Esophagus muscularis mucosa (tissue), 4 donors: ENCODE results near the gene USP28. TPM values are rescaled to one million over a fixed set of nuclear protein-coding genes. Genes with fewer than 3 reads are reported as not detected.

Experiments
- DNase-seq: peaks from one replicate; pipeline ENCODE4 v3.0.0-alpha.2; 2017; ENCODE audit errors: extremely low spot score
- H3K27ac ChIP-seq, 4 donors: fragments of 200-600 bp; sonication (generic); replicated peaks in 1 of 4; 1 replicate in 3 of 4; 2 replicates in 1 of 4; pipeline ENCODE4 v1.5.1; 2016 to 2019; ENCODE audit warnings: mild to moderate bottlenecking in 1 of 4
- H3K27me3 ChIP-seq, 4 donors: fragments of 200-600 bp; sonication (generic); one replicate each; pipeline versions ENCODE4 v1.5.1 to v1.6.0; 2016 to 2019
- H3K36me3 ChIP-seq, 4 donors: fragments of 200-600 bp; sonication (generic); one replicate each; pipeline ENCODE4 v1.5.1; 2016 to 2019
- H3K4me1 ChIP-seq, 4 donors: fragments of 200-600 bp; sonication (generic); one replicate each; pipeline ENCODE4 v1.5.1; 2016 to 2019
- H3K4me3 ChIP-seq, 4 donors: fragments of 200-600 bp; sonication (generic); 1 replicate in 2 of 4; 2 replicates in 2 of 4; pipeline ENCODE4 v1.5.1; 2016 to 2019; ENCODE audit warnings: mild to moderate bottlenecking in 4 of 4, moderate library complexity in 1 of 4
- H3K9me3 ChIP-seq, 4 donors: fragments of 200-600 bp; sonication (generic); 1 replicate in 3 of 4; 2 replicates in 1 of 4; pipeline ENCODE4 v1.5.1; 2016 to 2019
- CTCF ChIP-seq, 3 experiments: fragments of 200-600 bp in 2 of 3; fragments of 450-650 bp in 1 of 3; sonication (generic) in 2 of 3; IDR thresholded peaks; one replicate each; pipeline ENCODE4 v1.5.1; 2017 to 2019; ENCODE audit warnings: antibody characterized with exemption in 3 of 3, mild to moderate bottlenecking in 2 of 3, moderate library complexity in 1 of 3
- EP300 ChIP-seq: sonication (generic); formaldehyde crosslinking; IDR thresholded peaks from one replicate; pipeline ENCODE4 v1.6.1; 2017; ENCODE audit warnings: antibody characterized with exemption
- POLR2A ChIP-seq: fragments of 450-650 bp; IDR thresholded peaks from one replicate; pipeline ENCODE4 v1.6.1; 2017; ENCODE audit warnings: antibody characterized with exemption, moderate library complexity, mild to moderate bottlenecking, low read depth
- POLR2AphosphoS5 ChIP-seq, 2 donors: sonication (generic); formaldehyde crosslinking; IDR thresholded peaks; one replicate each; pipeline ENCODE4 v1.6.1; 2017; ENCODE audit warnings: antibody characterized with exemption in 2 of 2
- WGBS: methylation state at CpG from one replicate; pipeline ENCODE4 v1.1.5; 2018; 5-methylcytosine and 5-hydroxymethylcytosine counted together
- intact Hi-C: fragments of 100-400 bp; cut with DNase I; formaldehyde crosslinking; loops from one replicate; pipeline ENCODE4 v1.15.1; 2023
- small RNA-seq, 3 donors: library from RNA; depleted of rRNA; stranded (forward); fragments of <200 nt; gene quantifications; one replicate each; pipeline ENCODE3, GENCODE V24; 2016
- total RNA-seq, 4 donors: library from RNA; depleted of rRNA; stranded (reverse); fragments of >200 nt; gene quantifications; one replicate each; pipeline versions ENCODE4 v1.1.0 to v1.2.1, GENCODE V29; 2016

Gene USP28
- total RNA-seq, 4 donors from 2014 or later, result 25.2 to 45.9 (median 35.3) TPM

GRCh38 chr11:113760241-113760640 lies 115.1 kb downstream of the USP28 start:
- Histone ChIP-seq H3K4me1 (peaks cover 0 to 9% (median 4%) of the 10 kb centered on the region in 4 donors), H3K4me3 (no peak overlapping the region), H3K36me3 (peaks cover 31 to 75% (median 49%) of the 10 kb centered on the region in 4 donors), H3K27ac (no peak overlapping the region), H3K9me3 (no peaks in the 10 kb centered on the region), H3K27me3 (no peaks in the 10 kb centered on the region)
- 91% methylated on average over 3 of the region's 3 CpGs for WGBS
- TF ChIP-seq CTCF (IDR thresholded peaks at IDR 0.05) (no peak), POLR2A (no peak), POLR2AphosphoS5 (IDR thresholded peaks at IDR 0.05) (no peak), EP300 (no peak)
- DNase-seq, result no peak
- intact Hi-C loops, result no loop called here

- no peaks in the 10 kb centered on the region for H3K27me3 ChIP-seq
- no peak for TF ChIP-seq POLR2AphosphoS5 (IDR thresholded peaks at IDR 0.05)
- TF ChIP-seq EP300, result no peak
- no peak for TF ChIP-seq POLR2A
- TF ChIP-seq CTCF (IDR thresholded peaks at IDR 0.05), result no peak
- H3K27ac ChIP-seq, result no peak overlapping the region
- peaks cover 19 to 72% (median 50%) of the 10 kb centered on the region in 4 donors for H3K36me3 ChIP-seq
- no peaks in the 10 kb centered on the region for H3K9me3 ChIP-seq
- no peak for DNase-seq
- intact Hi-C loops, result no loop called here
- 96% methylated on average over 3 of the region's 3 CpGs for WGBS
- no peak overlapping the region for H3K4me3 ChIP-seq
- H3K4me1 ChIP-seq, result peaks cover 0 to 8% (median 0%) of the 10 kb centered on the region in 4 donors
Observed at GRCh38 chr11:113752932-113753331, 122.4 kb downstream of the USP28 start.

Small RNA genes within 50 kb of the gene (small RNA-seq; reads per million reads assigned to genes)
- gene LRRC37A13P, result 0 reads per million in 3 donors
- 0 reads per million in 3 donors for gene RNU6-1107P
- 0 reads per million in 3 donors for gene RPS29P19

Other genes starting within 250 kb of the USP28 start
- gene TMPRSS5, start 169.3 kb downstream of the USP28 start, total RNA-seq, result under 1 TPM; 0.26 to 0.83 (median 0.37) TPM
- gene ZW10, start 101.9 kb downstream of the USP28 start, total RNA-seq, result 10 to 100 TPM in 1 of 4 donors, 1 to 10 TPM in 3; 8.8 to 10.9 (median 9.4) TPM
- not detected for gene CLDN25, start 95.8 kb downstream of the USP28 start, total RNA-seq
- not detected for gene HTR3B, start 29.2 kb upstream of the USP28 start, total RNA-seq
- 1 to 10 TPM in 2 of 4 donors, under 1 TPM in 2; 0.42 to 1.8 (median 0.90) TPM for gene HTR3A, start 99.5 kb upstream of the USP28 start, total RNA-seq
- gene ZBTB16, start 184.1 kb upstream of the USP28 start, total RNA-seq, result 100 to 1,000 TPM; 175 to 319 (median 222) TPM